Activated CD8-positive, alpha-beta memory T cell treated with anti-CD3 and anti-CD28 coated beads, Interleukin-2, amount 50 U/mL, for 48 hours (primary cell): ENCODE measurements around the gene GALE.
"Not testable (repeated sequence)": the region's sequence is repeated elsewhere in the genome, so short reads cannot be mapped to it uniquely, and the experiment has no call there.

ENCODE experiments used
- DNase-seq: peaks from one replicate; pipeline ENCODE4 v3.0.0-alpha.2; 2020

The GALE gene

GRCh38 chr1:23800400-23801337, at the start of gene GALE:
GALE (minus strand) TSS chr1:23800754; CDS start chr1:23799007, 1,747 bp downstream.
- peak; percentile 96 for DNase-seq

GRCh38 chr1:23848673-23849616, 48.4 kb upstream of the GALE start:
- DNase-seq: no peak

GRCh38 chr1:23847482-23848095, 47.0 kb upstream of the GALE start:
- not testable (repeated sequence) for DNase-seq

- no peak for DNase-seq
Observed at GRCh38 chr1:23845163-23845562, 44.6 kb upstream of the GALE start.

- DNase-seq: no peak
Observed at GRCh38 chr1:23843644-23844043, 43.1 kb upstream of the GALE start.

- peak; percentile 89 for DNase-seq
Observed at GRCh38 chr1:23838401-23838866, 37.9 kb upstream of the GALE start.

GRCh38 chr1:23837908-23838307, 37.4 kb upstream of the GALE start:
- DNase-seq: peak; percentile 52

- DNase-seq: no peak
Observed at GRCh38 chr1:23836037-23836436, 35.5 kb upstream of the GALE start.

- not testable (repeated sequence) for DNase-seq
Observed at GRCh38 chr1:23834156-23834555, 33.6 kb upstream of the GALE start.

GRCh38 chr1:23827717-23828116, 27.2 kb upstream of the GALE start:
- DNase-seq: no peak

- not testable (repeated sequence) for DNase-seq
Observed at GRCh38 chr1:23826590-23826989, 26.0 kb upstream of the GALE start.

GRCh38 chr1:23825762-23826522, 25.4 kb upstream of the GALE start:
- DNase-seq: no peak

GRCh38 chr1:23825076-23825761, 24.7 kb upstream of the GALE start, which contains the start of gene HMGCL:
HMGCL (minus strand) TSS chr1:23825429; CDS start chr1:23825415, 14 bp downstream.
- DNase-seq: peak; percentile 92

- DNase-seq: no peak
Observed at GRCh38 chr1:23824711-23825075, 24.1 kb upstream of the GALE start.

- DNase-seq: no peak
Observed at GRCh38 chr1:23823767-23824166, 23.2 kb upstream of the GALE start.

- no peak for DNase-seq
Observed at GRCh38 chr1:23817633-23818032, 17.1 kb upstream of the GALE start.

GRCh38 chr1:23816906-23817305, 16.4 kb upstream of the GALE start:
- DNase-seq: no peak

- no peak for DNase-seq
Observed at GRCh38 chr1:23816361-23816760, 15.8 kb upstream of the GALE start.

GRCh38 chr1:23814016-23814415, 13.5 kb upstream of the GALE start:
- no peak for DNase-seq

GRCh38 chr1:23810818-23811540, 10.4 kb upstream of the GALE start:
- DNase-seq: peak; percentile 74

GRCh38 chr1:23809751-23810171, 9.2 kb upstream of the GALE start:
- peak; percentile 87 for DNase-seq
